Esophagus muscularis mucosa (tissue), 3 donors: ENCODE measurements around the gene SLC25A1.

Experiments used
- POLR2A ChIP-seq: fragments of 450-650 bp; IDR thresholded peaks from one replicate; pipeline ENCODE4 v1.6.1; 2017; ENCODE audit warnings: antibody characterized with exemption, moderate library complexity, mild to moderate bottlenecking, low read depth
- TF ChIP-seq, protein P1 (sequence below), 3 experiments: fragments of 200-600 bp in 2 of 3; fragments of 450-650 bp in 1 of 3; sonication (generic) in 2 of 3; IDR thresholded peaks; one replicate each; pipeline ENCODE4 v1.5.1; 2017 to 2019; ENCODE audit warnings: antibody characterized with exemption in 3 of 3, mild to moderate bottlenecking in 2 of 3, moderate library complexity in 1 of 3

DNA sequence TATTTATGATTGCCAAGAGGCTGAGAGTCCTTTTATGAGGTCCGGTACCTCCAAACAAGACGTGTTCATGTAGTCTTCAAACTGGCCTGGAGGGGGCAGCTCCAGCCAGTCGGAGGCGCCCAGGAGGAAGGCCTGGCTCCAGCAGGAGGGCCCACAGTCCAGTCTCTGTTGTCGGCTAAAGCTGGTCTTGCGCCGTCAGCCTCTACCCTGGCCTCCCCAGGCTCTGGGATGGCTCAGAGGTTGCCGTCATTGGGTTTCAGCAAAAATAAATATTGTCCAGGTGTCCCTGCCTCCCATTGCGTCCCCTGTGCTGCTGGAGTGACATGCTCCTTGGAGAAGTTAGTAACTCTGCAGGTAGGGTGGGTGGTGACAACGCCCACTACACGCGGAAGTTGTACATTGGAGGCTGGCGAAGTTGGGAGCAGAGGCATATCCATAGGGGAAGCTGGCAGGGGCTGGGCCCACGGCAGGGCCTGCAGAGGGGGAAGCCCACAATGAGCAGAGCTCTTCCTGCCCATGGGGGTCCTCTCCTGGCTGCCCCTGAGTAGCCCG, 1.0 kb upstream of the SLC25A1 start:
- TF ChIP-seq, protein P1, sequence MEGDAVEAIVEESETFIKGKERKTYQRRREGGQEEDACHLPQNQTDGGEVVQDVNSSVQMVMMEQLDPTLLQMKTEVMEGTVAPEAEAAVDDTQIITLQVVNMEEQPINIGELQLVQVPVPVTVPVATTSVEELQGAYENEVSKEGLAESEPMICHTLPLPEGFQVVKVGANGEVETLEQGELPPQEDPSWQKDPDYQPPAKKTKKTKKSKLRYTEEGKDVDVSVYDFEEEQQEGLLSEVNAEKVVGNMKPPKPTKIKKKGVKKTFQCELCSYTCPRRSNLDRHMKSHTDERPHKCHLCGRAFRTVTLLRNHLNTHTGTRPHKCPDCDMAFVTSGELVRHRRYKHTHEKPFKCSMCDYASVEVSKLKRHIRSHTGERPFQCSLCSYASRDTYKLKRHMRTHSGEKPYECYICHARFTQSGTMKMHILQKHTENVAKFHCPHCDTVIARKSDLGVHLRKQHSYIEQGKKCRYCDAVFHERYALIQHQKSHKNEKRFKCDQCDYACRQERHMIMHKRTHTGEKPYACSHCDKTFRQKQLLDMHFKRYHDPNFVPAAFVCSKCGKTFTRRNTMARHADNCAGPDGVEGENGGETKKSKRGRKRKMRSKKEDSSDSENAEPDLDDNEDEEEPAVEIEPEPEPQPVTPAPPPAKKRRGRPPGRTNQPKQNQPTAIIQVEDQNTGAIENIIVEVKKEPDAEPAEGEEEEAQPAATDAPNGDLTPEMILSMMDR (IDR thresholded peaks at IDR 0.05): peak; percentile 74 to 76 (median 76)
- TF ChIP-seq POLR2A: no peak
